Measurements from ENCODE around the gene ZNF358. TPM values are rescaled to one million over a fixed set of nuclear protein-coding genes. Genes with fewer than 3 reads are reported as not detected.

ZNF358 gene
- total and polyA plus RNA-seq, 2 of the 13 experiments (the other 11 are each of a cell fraction or from before 2014, with no cell fraction given), result 9.1 to 37.0 TPM

GRCh38 chr19:7535047-7535997 lies 19.4 kb downstream of the ZNF358 start, which contains the start of gene PNPLA6 (continued):
- no peak for TF ChIP-seq SETDB1 (CRISPR knock-in tag; IDR thresholded peaks at IDR 0.05; ENCODE audit: borderline replicate concordance)
- no peak for TF ChIP-seq ZNF841 (CRISPR knock-in tag; IDR thresholded peaks at IDR 0.05; ENCODE audit: borderline replicate concordance)
- TF ChIP-seq ELF3 (CRISPR knock-in tag; IDR thresholded peaks at IDR 0.05), result peak; percentile 69
- TF ChIP-seq, protein P1, sequence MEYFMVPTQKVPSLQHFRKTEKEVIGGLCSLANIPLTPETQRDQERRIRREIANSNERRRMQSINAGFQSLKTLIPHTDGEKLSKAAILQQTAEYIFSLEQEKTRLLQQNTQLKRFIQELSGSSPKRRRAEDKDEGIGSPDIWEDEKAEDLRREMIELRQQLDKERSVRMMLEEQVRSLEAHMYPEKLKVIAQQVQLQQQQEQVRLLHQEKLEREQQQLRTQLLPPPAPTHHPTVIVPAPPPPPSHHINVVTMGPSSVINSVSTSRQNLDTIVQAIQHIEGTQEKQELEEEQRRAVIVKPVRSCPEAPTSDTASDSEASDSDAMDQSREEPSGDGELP (IDR thresholded peaks at IDR 0.05; ENCODE audit: borderline replicate concordance, low read depth), result peak; percentile 59; the same call in 1 of the 2 replicates
- TF ChIP-seq SSRP1 (CRISPR knock-in tag; IDR thresholded peaks at IDR 0.05), result no peak
- peak; percentile 91 for TF ChIP-seq ELF1 (CRISPR knock-in tag; IDR thresholded peaks at IDR 0.05)
- peak; percentile 46; the same call in 1 of the 2 replicates for TF ChIP-seq ZNF503 (CRISPR knock-in tag; IDR thresholded peaks at IDR 0.05)
- TF ChIP-seq ZNF24 (IDR thresholded peaks at IDR 0.05), result no peak
- no peak for TF ChIP-seq SOX13 (IDR thresholded peaks at IDR 0.05)
- peak in 1 of 2 experiments; percentile 25; a peak in 1 of 4 replicates for TF ChIP-seq SOX13 (CRISPR knock-in tag; conservative IDR thresholded peaks at IDR 0.05 in 1 of 2, IDR thresholded peaks at IDR 0.05 in 1 of 2)
- peak; percentile 54 for TF ChIP-seq ZNF619 (CRISPR knock-in tag; IDR thresholded peaks at IDR 0.05)
- TF ChIP-seq PAWR (CRISPR knock-in tag; IDR thresholded peaks at IDR 0.05; ENCODE audit: borderline replicate concordance), result peak; percentile 90; the same call in 1 of the 2 replicates
- peak; percentile 39; the same call in 1 of the 2 replicates for TF ChIP-seq ZNF263 (CRISPR knock-in tag; IDR thresholded peaks at IDR 0.05)
- TF ChIP-seq, protein P2, sequence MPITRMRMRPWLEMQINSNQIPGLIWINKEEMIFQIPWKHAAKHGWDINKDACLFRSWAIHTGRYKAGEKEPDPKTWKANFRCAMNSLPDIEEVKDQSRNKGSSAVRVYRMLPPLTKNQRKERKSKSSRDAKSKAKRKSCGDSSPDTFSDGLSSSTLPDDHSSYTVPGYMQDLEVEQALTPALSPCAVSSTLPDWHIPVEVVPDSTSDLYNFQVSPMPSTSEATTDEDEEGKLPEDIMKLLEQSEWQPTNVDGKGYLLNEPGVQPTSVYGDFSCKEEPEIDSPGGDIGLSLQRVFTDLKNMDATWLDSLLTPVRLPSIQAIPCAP (CRISPR knock-in tag; IDR thresholded peaks at IDR 0.05; ENCODE audit: low read depth), result no peak
- peak; percentile 28; the same call in 1 of the 2 replicates for TF ChIP-seq TAF1 (CRISPR knock-in tag; IDR thresholded peaks at IDR 0.05)
- no peak for TF ChIP-seq SRSF4 (IDR thresholded peaks at IDR 0.05; ENCODE audit: low read depth, low read length, poor library complexity, severe bottlenecking)
- no peak for TF ChIP-seq ZNF33A (CRISPR knock-in tag; IDR thresholded peaks at IDR 0.05; ENCODE audit: borderline replicate concordance)
- TF ChIP-seq KLF15 (CRISPR knock-in tag; IDR thresholded peaks at IDR 0.05; ENCODE audit: borderline replicate concordance), result no peak
- TF ChIP-seq ZNF761 (CRISPR knock-in tag; conservative IDR thresholded peaks at IDR 0.05), result no peak
- TF ChIP-seq, protein P3, sequence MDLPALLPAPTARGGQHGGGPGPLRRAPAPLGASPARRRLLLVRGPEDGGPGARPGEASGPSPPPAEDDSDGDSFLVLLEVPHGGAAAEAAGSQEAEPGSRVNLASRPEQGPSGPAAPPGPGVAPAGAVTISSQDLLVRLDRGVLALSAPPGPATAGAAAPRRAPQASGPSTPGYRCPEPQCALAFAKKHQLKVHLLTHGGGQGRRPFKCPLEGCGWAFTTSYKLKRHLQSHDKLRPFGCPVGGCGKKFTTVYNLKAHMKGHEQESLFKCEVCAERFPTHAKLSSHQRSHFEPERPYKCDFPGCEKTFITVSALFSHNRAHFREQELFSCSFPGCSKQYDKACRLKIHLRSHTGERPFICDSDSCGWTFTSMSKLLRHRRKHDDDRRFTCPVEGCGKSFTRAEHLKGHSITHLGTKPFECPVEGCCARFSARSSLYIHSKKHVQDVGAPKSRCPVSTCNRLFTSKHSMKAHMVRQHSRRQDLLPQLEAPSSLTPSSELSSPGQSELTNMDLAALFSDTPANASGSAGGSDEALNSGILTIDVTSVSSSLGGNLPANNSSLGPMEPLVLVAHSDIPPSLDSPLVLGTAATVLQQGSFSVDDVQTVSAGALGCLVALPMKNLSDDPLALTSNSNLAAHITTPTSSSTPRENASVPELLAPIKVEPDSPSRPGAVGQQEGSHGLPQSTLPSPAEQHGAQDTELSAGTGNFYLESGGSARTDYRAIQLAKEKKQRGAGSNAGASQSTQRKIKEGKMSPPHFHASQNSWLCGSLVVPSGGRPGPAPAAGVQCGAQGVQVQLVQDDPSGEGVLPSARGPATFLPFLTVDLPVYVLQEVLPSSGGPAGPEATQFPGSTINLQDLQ (CRISPR knock-in tag; IDR thresholded peaks at IDR 0.05), result no peak
- TF ChIP-seq TRIM24 (CRISPR knock-in tag; IDR thresholded peaks at IDR 0.05), result no peak

Data from HepG2 (cell line).